H9 (cell line): Measurements from ENCODE around the gene BRF1. TPM values are rescaled to one million over a fixed set of nuclear protein-coding genes. Genes with fewer than 3 reads are reported as not detected.

ENCODE experiments used
- DNase-seq: peaks from one replicate; pipeline ENCODE4 v3.0.0-alpha.2; 2017
- H2AFZ ChIP-seq: one replicate; pipeline ENCODE4 v1.6.1; 2013; ENCODE audit warnings: mild to moderate bottlenecking, low read length, control low read depth, moderate library complexity
- H2AK5ac ChIP-seq: 2 replicates; pipeline ENCODE4 v1.6.1; 2013; ENCODE audit warnings: low read length, control low read depth, mixed read lengths; ENCODE audit not compliant: insufficient read length
- H2BK120ac ChIP-seq: one replicate; pipeline ENCODE4 v1.6.1; 2013; ENCODE audit warnings: low read depth, mild to moderate bottlenecking, low read length, control low read depth, inconsistent platforms; ENCODE audit not compliant: poor library complexity, severe bottlenecking
- H2BK12ac ChIP-seq: 2 replicates; pipeline ENCODE4 v1.6.1; 2013; ENCODE audit warnings: low read length, control low read depth, mixed read lengths, low read depth; ENCODE audit not compliant: insufficient read length
- H2BK15ac ChIP-seq: 2 replicates; pipeline ENCODE4 v1.6.1; 2013; ENCODE audit warnings: low read depth, low read length, control low read depth
- H2BK20ac ChIP-seq: one replicate; pipeline ENCODE4 v1.6.1; 2013; ENCODE audit warnings: low read depth, mild to moderate bottlenecking, low read length, control low read depth, inconsistent platforms; ENCODE audit not compliant: poor library complexity, severe bottlenecking
- H2BK5ac ChIP-seq: 2 replicates; pipeline ENCODE4 v1.6.1; 2013; ENCODE audit warnings: low read length, control low read depth, mixed read lengths; ENCODE audit not compliant: insufficient read length
- H3K14ac ChIP-seq: 2 replicates; pipeline ENCODE4 v1.6.1; 2013; ENCODE audit warnings: low read length, control low read depth; ENCODE audit not compliant: insufficient read depth
- H3K18ac ChIP-seq: 2 replicates; pipeline ENCODE4 v1.6.1; 2013; ENCODE audit warnings: low read depth, mild to moderate bottlenecking, mixed read lengths, low read length, control low read depth; ENCODE audit not compliant: insufficient read length
- H3K23ac ChIP-seq: 2 replicates; pipeline ENCODE4 v1.6.1; 2013; ENCODE audit warnings: low read length, control low read depth, mixed read lengths, low read depth; ENCODE audit not compliant: insufficient read length
- H3K23me2 ChIP-seq: 2 replicates; pipeline ENCODE4 v1.6.1; 2013; ENCODE audit warnings: low read depth, mild to moderate bottlenecking, mixed read lengths, low read length, control low read depth; ENCODE audit not compliant: insufficient read length, poor library complexity, severe bottlenecking
- H3K27ac ChIP-seq: 2 replicates; pipeline ENCODE4 v1.5.1; 2013; ENCODE audit warnings: low read length, control low read depth, mixed read lengths, low read depth; ENCODE audit not compliant: insufficient read length
- H3K27me3 ChIP-seq: 2 replicates; pipeline ENCODE4 v1.6.1; 2013; ENCODE audit warnings: low read length, control low read depth, inconsistent platforms; ENCODE audit not compliant: insufficient read depth
- H3K4ac ChIP-seq: 2 replicates; pipeline ENCODE4 v1.6.1; 2013; ENCODE audit warnings: low read depth, mild to moderate bottlenecking, control low read depth, inconsistent platforms, low read length, moderate library complexity
- H3K4me1 ChIP-seq: 2 replicates; pipeline ENCODE4 v1.6.1; 2013; ENCODE audit warnings: low read length, control low read depth, inconsistent platforms; ENCODE audit not compliant: insufficient read depth
- H3K4me2 ChIP-seq: 2 replicates; pipeline ENCODE4 v1.6.1; 2013; ENCODE audit warnings: low read length, control low read depth, mixed read lengths; ENCODE audit not compliant: insufficient read length, insufficient read depth
- H3K56ac ChIP-seq: 2 replicates; pipeline ENCODE4 v1.6.1; 2013; ENCODE audit warnings: low read depth, mild to moderate bottlenecking, mixed read lengths, low read length, control low read depth; ENCODE audit not compliant: insufficient read length
- H3K79me1 ChIP-seq: 2 replicates; pipeline ENCODE4 v1.6.1; 2013; ENCODE audit warnings: low read depth, mild to moderate bottlenecking, moderate library complexity, low read length, control low read depth, inconsistent platforms; ENCODE audit not compliant: insufficient read depth, poor library complexity, severe bottlenecking
- H3K79me2 ChIP-seq: 2 replicates; pipeline ENCODE4 v1.6.1; 2013; ENCODE audit warnings: low read length, control low read depth, inconsistent platforms; ENCODE audit not compliant: insufficient read depth
- H3K9ac ChIP-seq: 2 replicates; pipeline ENCODE4 v1.6.1; 2013; ENCODE audit warnings: low read length, control low read depth, mixed read lengths; ENCODE audit not compliant: insufficient read length; ENCODE audit errors: extremely low read depth
- H3K9me3 ChIP-seq: one replicate; pipeline ENCODE4 v1.6.1; 2013; ENCODE audit warnings: low read depth, low read length, inconsistent platforms; ENCODE audit not compliant: control insufficient read depth
- H3T11ph ChIP-seq: one replicate; pipeline ENCODE4 v1.6.1; 2013; ENCODE audit warnings: mild to moderate bottlenecking, low read length, control low read depth, inconsistent platforms
- H4K20me1 ChIP-seq: one replicate; pipeline ENCODE4 v1.6.1; 2013; ENCODE audit not compliant: control insufficient read depth, insufficient read length, insufficient read depth
- H4K5ac ChIP-seq: 2 replicates; pipeline ENCODE4 v1.6.1; 2013; ENCODE audit warnings: low read depth, mild to moderate bottlenecking, mixed read lengths, low read length, control low read depth; ENCODE audit not compliant: insufficient read length
- H4K8ac ChIP-seq: replicated peaks from 2 replicates; pipeline ENCODE4 v1.6.1; 2013; ENCODE audit warnings: low read length, control low read depth, mixed read lengths, low read depth; ENCODE audit not compliant: insufficient read length
- H4K91ac ChIP-seq: 2 replicates; pipeline ENCODE4 v1.6.1; 2013; ENCODE audit warnings: low read depth, mild to moderate bottlenecking, moderate library complexity, mixed read lengths, low read length, control low read depth; ENCODE audit not compliant: insufficient read length
- H3K27ac Mint-ChIP-seq, 3 experiments: 2 replicates in 2 of 3; 3 replicates in 1 of 3; pipeline ENCODE4 v1.8.0; 2020 to 2021; ENCODE audit warnings: mixed read lengths in 3 of 3, mild to moderate bottlenecking in 1 of 3, moderate library complexity in 1 of 3
- H3K27me3 Mint-ChIP-seq: 2 replicates; pipeline ENCODE4 v1.8.0; 2021; ENCODE audit warnings: low read depth, mild to moderate bottlenecking, moderate library complexity, mixed read lengths
- H3K36me3 Mint-ChIP-seq, 3 experiments: 2 replicates in 2 of 3; 3 replicates in 1 of 3; pipeline ENCODE4 v1.8.0; 2020 to 2021; ENCODE audit warnings: low read depth in 3 of 3, mixed read lengths in 3 of 3; ENCODE audit not compliant: insufficient read depth in 1 of 3
- H3K4me1 Mint-ChIP-seq, 2 experiments: 2 replicates each; pipeline ENCODE4 v1.8.0; 2020; ENCODE audit warnings: mixed read lengths in 2 of 2
- H3K4me3 Mint-ChIP-seq, 2 experiments: 2 replicates in 1 of 2; 3 replicates in 1 of 2; pipeline ENCODE4 v1.8.0; 2020 to 2021; ENCODE audit warnings: mild to moderate bottlenecking in 2 of 2, mixed read lengths in 2 of 2, moderate library complexity in 1 of 2
- H3K9me3 Mint-ChIP-seq, 2 experiments: 2 replicates in 1 of 2; 3 replicates in 1 of 2; pipeline ENCODE4 v1.8.0; 2020; ENCODE audit warnings: mild to moderate bottlenecking in 2 of 2, mixed read lengths in 2 of 2, moderate library complexity in 1 of 2
- WGBS: extraction: QIAGEN DNeasy Blood & Tissue Kit; methylation state at CpG from one replicate; pipeline ENCODE4 v1.1.7; 2013; ENCODE audit warnings: missing lambda C conversion rate, low lambda C conversion rate, mixed read lengths; ENCODE audit not compliant: insufficient read length; ENCODE audit errors: extremely low coverage; 5-methylcytosine and 5-hydroxymethylcytosine counted together
- total RNA-seq: library from RNA; stranded (reverse); gene quantifications from 2 replicates; pipeline ENCODE4 v1.2.1, GENCODE V29; 2021
- TF ChIP-seq, protein P1 (sequence below): fragments of 200-600 bp; sonication (generic); conservative IDR thresholded peaks from 3 replicates; pipeline ENCODE4 v1.8.0; 2021; ENCODE audit warnings: antibody characterized with exemption, mild to moderate bottlenecking

BRF1 gene
- total RNA-seq, 1 experiment from 2014 or later, result 28.3 TPM

GRCh38 chr14:105229099-105229655, 71.6 kb downstream of the BRF1 start:
- H3T11ph ChIP-seq, result no peak overlapping the region
- H2BK20ac ChIP-seq, result no peak overlapping the region
- no peaks in the 10 kb centered on the region for H4K20me1 ChIP-seq
- H4K8ac ChIP-seq, result no peak overlapping the region
- no peak overlapping the region for H3K27ac ChIP-seq
- no peak overlapping the region for H4K5ac ChIP-seq
- no peak overlapping the region for H2BK12ac ChIP-seq
- DNase-seq, result no peak
- H2BK15ac ChIP-seq, result no peak overlapping the region
- no peak overlapping the region for H3K14ac ChIP-seq
- Mint-ChIP-seq H3K4me1 (no peaks in the 10 kb centered on the region), H3K27me3 (no peaks in the 10 kb centered on the region), H3K4me3 (no peak overlapping the region), H3K27ac (peak overlapping the region in 1 of 3 experiments; percentile 94; a peak in 3 of 7 replicates), H3K9me3 (peaks cover 0 to 2% of the 10 kb centered on the region in 2 experiments; a peak in 2 of 5 replicates), H3K36me3 (peaks cover 3 to 11% (median 5%) of the 10 kb centered on the region in 3 experiments; a peak in 4 of 7 replicates)
- H3K4ac ChIP-seq, result no peak overlapping the region
- no CpG with 5 or more reads among the region's 18 CpGs for WGBS
- H3K4me2 ChIP-seq, result no peak overlapping the region
- TF ChIP-seq, protein P1, sequence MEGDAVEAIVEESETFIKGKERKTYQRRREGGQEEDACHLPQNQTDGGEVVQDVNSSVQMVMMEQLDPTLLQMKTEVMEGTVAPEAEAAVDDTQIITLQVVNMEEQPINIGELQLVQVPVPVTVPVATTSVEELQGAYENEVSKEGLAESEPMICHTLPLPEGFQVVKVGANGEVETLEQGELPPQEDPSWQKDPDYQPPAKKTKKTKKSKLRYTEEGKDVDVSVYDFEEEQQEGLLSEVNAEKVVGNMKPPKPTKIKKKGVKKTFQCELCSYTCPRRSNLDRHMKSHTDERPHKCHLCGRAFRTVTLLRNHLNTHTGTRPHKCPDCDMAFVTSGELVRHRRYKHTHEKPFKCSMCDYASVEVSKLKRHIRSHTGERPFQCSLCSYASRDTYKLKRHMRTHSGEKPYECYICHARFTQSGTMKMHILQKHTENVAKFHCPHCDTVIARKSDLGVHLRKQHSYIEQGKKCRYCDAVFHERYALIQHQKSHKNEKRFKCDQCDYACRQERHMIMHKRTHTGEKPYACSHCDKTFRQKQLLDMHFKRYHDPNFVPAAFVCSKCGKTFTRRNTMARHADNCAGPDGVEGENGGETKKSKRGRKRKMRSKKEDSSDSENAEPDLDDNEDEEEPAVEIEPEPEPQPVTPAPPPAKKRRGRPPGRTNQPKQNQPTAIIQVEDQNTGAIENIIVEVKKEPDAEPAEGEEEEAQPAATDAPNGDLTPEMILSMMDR, result no peak
- no peak overlapping the region for H3K23ac ChIP-seq
- no peaks in the 10 kb centered on the region for H3K9me3 ChIP-seq
- H3K23me2 ChIP-seq, result no peaks in the 10 kb centered on the region
- H2BK120ac ChIP-seq, result no peak overlapping the region
- no peak overlapping the region for H2AFZ ChIP-seq
- H3K4me1 ChIP-seq, result no peaks in the 10 kb centered on the region
- no peak overlapping the region for H3K9ac ChIP-seq
- H4K91ac ChIP-seq, result no peak overlapping the region
- no peaks in the 10 kb centered on the region for H3K79me1 ChIP-seq
- H3K18ac ChIP-seq, result no peak overlapping the region
- no peak overlapping the region for H2AK5ac ChIP-seq
- no peaks in the 10 kb centered on the region; the same call in 1 of the 2 replicates for H3K79me2 ChIP-seq
- no peak overlapping the region for H2BK5ac ChIP-seq
- H3K27me3 ChIP-seq, result no peaks in the 10 kb centered on the region
- H3K56ac ChIP-seq, result no peak overlapping the region
